HepG2 (cell line): ENCODE results near the gene OPRL1. TPM values are rescaled to one million over a fixed set of nuclear protein-coding genes. Genes with fewer than 3 reads are reported as not detected.

Experiments
- FOXJ3 ChIP-seq: sonication (generic); formaldehyde crosslinking; IDR thresholded peaks from 2 replicates; pipeline ENCODE4 v1.4.0; 2020; ENCODE audit warnings: missing genetic modification reagents, mild to moderate bottlenecking, borderline replicate concordance
- JDP2 ChIP-seq: sonication (generic); formaldehyde crosslinking; IDR thresholded peaks from 2 replicates; pipeline ENCODE4 v1.8.1; 2022; ENCODE audit warnings: missing genetic modification reagents, borderline replicate concordance
- MXI1 ChIP-seq: IDR thresholded peaks from 3 replicates; pipeline ENCODE4 v1.6.1; 2012; ENCODE audit warnings: low read depth, low read length, inconsistent platforms, borderline replicate concordance
- POLR2AphosphoS2 ChIP-seq: IDR thresholded peaks from 2 replicates; pipeline ENCODE4 v1.6.1; 2011; ENCODE audit warnings: low read depth, low read length, improper control_type of control experiment
- PPARG ChIP-seq: conservative IDR thresholded peaks from 2 replicates; pipeline ENCODE4 v1.6.1; 2016; ENCODE audit warnings: missing biosample characterization, missing genetic modification reagents
- RBM39 ChIP-seq: fragments of 200-400 bp; formaldehyde crosslinking; IDR thresholded peaks from one replicate; pipeline ENCODE4 v1.6.1; 2018; ENCODE audit warnings: antibody characterized with exemption, mild to moderate bottlenecking, low read depth, low read length; ENCODE audit not compliant: poor library complexity, severe bottlenecking
- RFXAP ChIP-seq: sonication (generic); formaldehyde crosslinking; IDR thresholded peaks from 2 replicates; pipeline ENCODE4 v1.4.0; 2020; ENCODE audit warnings: missing genetic modification reagents, borderline replicate concordance
- ZBTB3 ChIP-seq: sonication (generic); formaldehyde crosslinking; IDR thresholded peaks from 2 replicates; pipeline ENCODE4 v1.4.0; 2020; ENCODE audit warnings: low read depth, mild to moderate bottlenecking, moderate library complexity, missing genetic modification reagents, borderline replicate concordance
- ZMYM4 ChIP-seq: sonication (generic); formaldehyde crosslinking; IDR thresholded peaks from 2 replicates; pipeline ENCODE4 v1.8.1; 2023; ENCODE audit warnings: mild to moderate bottlenecking, missing genetic modification reagents
- ZNF251 ChIP-seq: sonication (generic); formaldehyde crosslinking; IDR thresholded peaks from 2 replicates; pipeline ENCODE4 v1.9.0; 2021; ENCODE audit warnings: mild to moderate bottlenecking, missing genetic modification reagents
- ZNF329 ChIP-seq: sonication (generic); formaldehyde crosslinking; IDR thresholded peaks from 2 replicates; pipeline ENCODE4 v1.9.0; 2021; ENCODE audit warnings: low read depth, mild to moderate bottlenecking, missing genetic modification reagents
- ZNF343 ChIP-seq: sonication (generic); formaldehyde crosslinking; IDR thresholded peaks from 2 replicates; pipeline ENCODE4 v1.4.0; 2020; ENCODE audit warnings: mild to moderate bottlenecking, missing genetic modification reagents
- ZNF501 ChIP-seq: sonication (generic); formaldehyde crosslinking; IDR thresholded peaks from 2 replicates; pipeline ENCODE4 v1.5.1; 2020; ENCODE audit warnings: mild to moderate bottlenecking, moderate library complexity, missing genetic modification reagents
- ZNF614 ChIP-seq: IDR thresholded peaks from 2 replicates; pipeline ENCODE4 v1.6.1; 2018; ENCODE audit warnings: missing biosample characterization, missing genetic modification reagents, inconsistent platforms, borderline replicate concordance
- ZNF737 ChIP-seq: sonication (generic); formaldehyde crosslinking; IDR thresholded peaks from 2 replicates; pipeline ENCODE4 v1.5.0; 2020; ENCODE audit warnings: missing genetic modification reagents, mild to moderate bottlenecking, borderline replicate concordance
- ZNF841 ChIP-seq: sonication (generic); formaldehyde crosslinking; IDR thresholded peaks from 2 replicates; pipeline ENCODE4 v1.8.1; 2023; ENCODE audit warnings: missing genetic modification reagents, borderline replicate concordance
- polyA plus RNA-seq, 8 experiments: library from polyadenylated mRNA; depleted of rRNA in 3 of 8; stranded (reverse) in 7 of 8; unstranded in 1 of 8; fragments of >200 nt; fragmentation: Illumina TruSeq in 4 of 8; extraction: Trizol in 4 of 8; gene quantifications; 2 replicates each; pipeline versions ENCODE4 v1.2.1 to v1.2.3, GENCODE V29; 2011 to 2016; ENCODE audit warnings: low read depth in 4 of 8, missing spikeins in 1 of 8, mixed read lengths in 1 of 8; ENCODE audit not compliant: insufficient read depth in 1 of 8
- total RNA-seq, 5 experiments: library from RNA; depleted of rRNA; stranded (reverse); fragments of >200 nt; fragmentation: Illumina TruSeq; extraction: Trizol; gene quantifications; 2 replicates each; pipeline ENCODE4 v1.2.3, GENCODE V29; 2016; ENCODE audit warnings: low read depth in 1 of 5
- TF ChIP-seq, protein P1 (sequence below): sonication (generic); formaldehyde crosslinking; IDR thresholded peaks from 2 replicates; pipeline ENCODE4 v1.8.1; 2023; ENCODE audit warnings: mild to moderate bottlenecking, missing genetic modification reagents
- TF ChIP-seq, protein P2 (sequence below): sonication (generic); formaldehyde crosslinking; IDR thresholded peaks from 2 replicates; pipeline ENCODE4 v1.4.0; 2020; ENCODE audit warnings: mild to moderate bottlenecking, missing genetic modification reagents
- TF ChIP-seq, protein P3 (sequence below): sonication (generic); formaldehyde crosslinking; IDR thresholded peaks from 2 replicates; pipeline ENCODE4 v1.4.0; 2020; ENCODE audit warnings: mild to moderate bottlenecking, low read depth, missing genetic modification reagents

OPRL1 gene
- total and polyA plus RNA-seq, 2 of the 13 experiments (the other 11 are each of a cell fraction or from before 2014, with no cell fraction given): 0.35 to 0.71 TPM

DNA sequence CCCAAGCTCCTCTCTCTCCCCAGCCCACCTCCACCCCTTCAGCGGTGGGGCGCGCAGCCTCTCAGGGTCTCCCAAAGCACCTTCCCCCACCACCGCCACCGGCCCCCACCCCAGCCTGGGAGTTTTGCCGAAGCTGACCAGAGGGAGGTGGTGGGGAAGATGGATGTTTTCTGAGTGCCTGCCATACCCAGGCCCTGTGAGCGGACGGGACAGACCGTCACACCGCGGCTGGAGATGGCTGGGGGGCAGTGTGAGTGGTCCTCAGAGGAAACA lies 38.2 kb upstream of the OPRL1 start (continued):
- TF ChIP-seq, protein P1, sequence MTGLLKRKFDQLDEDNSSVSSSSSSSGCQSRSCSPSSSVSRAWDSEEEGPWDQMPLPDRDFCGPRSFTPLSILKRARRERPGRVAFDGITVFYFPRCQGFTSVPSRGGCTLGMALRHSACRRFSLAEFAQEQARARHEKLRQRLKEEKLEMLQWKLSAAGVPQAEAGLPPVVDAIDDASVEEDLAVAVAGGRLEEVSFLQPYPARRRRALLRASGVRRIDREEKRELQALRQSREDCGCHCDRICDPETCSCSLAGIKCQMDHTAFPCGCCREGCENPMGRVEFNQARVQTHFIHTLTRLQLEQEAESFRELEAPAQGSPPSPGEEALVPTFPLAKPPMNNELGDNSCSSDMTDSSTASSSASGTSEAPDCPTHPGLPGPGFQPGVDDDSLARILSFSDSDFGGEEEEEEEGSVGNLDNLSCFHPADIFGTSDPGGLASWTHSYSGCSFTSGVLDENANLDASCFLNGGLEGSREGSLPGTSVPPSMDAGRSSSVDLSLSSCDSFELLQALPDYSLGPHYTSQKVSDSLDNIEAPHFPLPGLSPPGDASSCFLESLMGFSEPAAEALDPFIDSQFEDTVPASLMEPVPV (CRISPR knock-in tag): no peak
- TF ChIP-seq ZNF329 (CRISPR knock-in tag) (no peak), ZBTB3 (CRISPR knock-in tag) (peak; percentile 47; the same call in 1 of the 2 replicates), PPARG (CRISPR knock-in tag) (no peak), RBM39 (peak; percentile 90), MXI1 (no peak), JDP2 (CRISPR knock-in tag) (no peak; the same call in 1 of the 2 replicates), ZNF614 (CRISPR knock-in tag) (no peak), ZNF251 (CRISPR knock-in tag) (no peak), ZNF343 (CRISPR knock-in tag) (0 out of 2 replicates have a peak, but pooled peaks have one; percentile 6), POLR2AphosphoS2 (peak; percentile 34; the same call in 1 of the 2 replicates), FOXJ3 (CRISPR knock-in tag) (no peak), ZNF841 (no peak), ZMYM4 (CRISPR knock-in tag) (no peak), ZNF501 (CRISPR knock-in tag) (no peak), ZNF737 (no peak), RFXAP (no peak)
- TF ChIP-seq, protein P2, sequence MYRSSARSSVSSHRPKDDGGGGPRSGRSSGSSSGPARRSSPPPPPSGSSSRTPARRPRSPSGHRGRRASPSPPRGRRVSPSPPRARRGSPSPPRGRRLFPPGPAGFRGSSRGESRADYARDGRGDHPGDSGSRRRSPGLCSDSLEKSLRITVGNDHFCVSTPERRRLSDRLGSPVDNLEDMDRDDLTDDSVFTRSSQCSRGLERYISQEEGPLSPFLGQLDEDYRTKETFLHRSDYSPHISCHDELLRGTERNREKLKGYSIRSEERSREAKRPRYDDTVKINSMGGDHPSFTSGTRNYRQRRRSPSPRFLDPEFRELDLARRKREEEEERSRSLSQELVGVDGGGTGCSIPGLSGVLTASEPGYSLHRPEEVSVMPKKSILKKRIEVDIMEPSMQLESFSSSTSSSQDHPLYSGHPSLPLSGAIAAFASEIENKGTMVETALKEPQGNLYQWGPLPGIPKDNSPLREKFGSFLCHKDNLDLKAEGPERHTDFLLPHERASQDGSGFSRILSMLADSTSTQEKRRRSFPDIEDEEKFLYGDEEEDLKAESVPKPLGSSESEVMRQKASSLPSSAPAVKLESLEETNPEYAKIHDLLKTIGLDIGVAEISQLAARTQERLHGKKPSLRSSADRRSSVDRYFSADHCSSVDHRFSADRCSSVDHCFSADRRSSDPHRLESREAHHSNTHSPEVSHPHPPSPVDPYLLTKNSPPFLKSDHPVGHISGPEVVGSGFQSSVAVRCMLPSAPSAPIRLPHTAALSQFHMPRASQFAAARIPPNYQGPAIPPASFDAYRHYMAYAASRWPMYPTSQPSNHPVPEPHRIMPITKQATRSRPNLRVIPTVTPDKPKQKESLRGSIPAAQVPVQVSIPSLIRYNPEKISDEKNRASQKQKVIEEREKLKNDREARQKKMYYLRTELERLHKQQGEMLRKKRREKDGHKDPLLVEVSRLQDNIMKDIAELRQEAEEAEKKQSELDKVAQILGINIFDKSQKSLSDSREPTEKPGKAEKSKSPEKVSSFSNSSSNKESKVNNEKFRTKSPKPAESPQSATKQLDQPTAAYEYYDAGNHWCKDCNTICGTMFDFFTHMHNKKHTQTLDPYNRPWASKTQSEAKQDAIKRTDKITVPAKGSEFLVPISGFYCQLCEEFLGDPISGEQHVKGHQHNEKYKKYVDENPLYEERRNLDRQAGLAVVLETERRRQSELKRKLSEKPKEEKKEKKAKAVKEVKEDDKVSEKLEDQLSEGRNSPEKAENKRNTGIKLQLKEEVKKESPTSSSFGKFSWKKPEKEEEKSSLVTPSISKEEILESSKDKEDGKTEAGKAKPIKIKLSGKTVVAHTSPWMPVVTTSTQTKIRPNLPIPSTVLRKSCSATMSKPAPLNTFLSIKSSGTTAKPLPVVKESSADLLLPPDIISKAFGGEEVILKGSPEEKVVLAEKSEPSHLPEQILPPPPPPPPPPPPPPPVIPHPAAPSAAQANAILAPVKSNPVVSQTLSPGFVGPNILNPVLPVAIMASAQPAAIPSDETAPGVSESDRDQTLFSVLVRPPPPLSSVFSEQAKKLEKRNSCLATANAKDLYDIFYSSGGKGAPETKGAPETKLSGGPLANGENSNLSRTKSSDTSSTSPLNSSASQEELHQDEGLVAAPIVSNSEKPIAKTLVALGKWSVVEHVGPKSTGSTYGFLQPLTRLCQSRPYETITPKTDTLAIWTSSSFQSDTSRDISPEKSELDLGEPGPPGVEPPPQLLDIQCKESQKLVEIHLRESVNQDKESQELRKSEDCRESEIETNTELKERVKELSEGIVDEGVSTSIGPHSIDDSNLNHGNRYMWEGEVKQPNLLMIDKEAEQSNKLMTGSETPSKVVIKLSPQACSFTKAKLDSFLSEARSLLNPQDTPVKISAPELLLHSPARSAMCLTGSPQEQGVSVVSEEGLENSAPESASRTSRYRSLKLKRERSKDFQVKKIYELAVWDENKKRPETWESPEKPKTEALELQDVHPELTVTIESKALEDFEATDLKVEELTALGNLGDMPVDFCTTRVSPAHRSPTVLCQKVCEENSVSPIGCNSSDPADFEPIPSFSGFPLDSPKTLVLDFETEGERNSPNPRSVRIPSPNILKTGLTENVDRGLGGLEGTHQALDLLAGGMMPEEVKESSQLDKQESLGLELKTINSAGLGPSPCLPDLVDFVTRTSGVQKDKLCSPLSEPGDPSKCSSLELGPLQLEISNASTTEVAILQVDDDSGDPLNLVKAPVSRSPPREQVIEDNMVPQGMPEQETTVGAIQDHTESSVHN (CRISPR knock-in tag): no peak
- TF ChIP-seq, protein P3, sequence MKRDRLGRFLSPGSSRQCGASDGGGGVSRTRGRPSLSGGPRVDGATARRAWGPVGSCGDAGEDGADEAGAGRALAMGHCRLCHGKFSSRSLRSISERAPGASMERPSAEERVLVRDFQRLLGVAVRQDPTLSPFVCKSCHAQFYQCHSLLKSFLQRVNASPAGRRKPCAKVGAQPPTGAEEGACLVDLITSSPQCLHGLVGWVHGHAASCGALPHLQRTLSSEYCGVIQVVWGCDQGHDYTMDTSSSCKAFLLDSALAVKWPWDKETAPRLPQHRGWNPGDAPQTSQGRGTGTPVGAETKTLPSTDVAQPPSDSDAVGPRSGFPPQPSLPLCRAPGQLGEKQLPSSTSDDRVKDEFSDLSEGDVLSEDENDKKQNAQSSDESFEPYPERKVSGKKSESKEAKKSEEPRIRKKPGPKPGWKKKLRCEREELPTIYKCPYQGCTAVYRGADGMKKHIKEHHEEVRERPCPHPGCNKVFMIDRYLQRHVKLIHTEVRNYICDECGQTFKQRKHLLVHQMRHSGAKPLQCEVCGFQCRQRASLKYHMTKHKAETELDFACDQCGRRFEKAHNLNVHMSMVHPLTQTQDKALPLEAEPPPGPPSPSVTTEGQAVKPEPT (CRISPR knock-in tag): no peak
